Mesothelial cell of epicardium (in vitro differentiated cells): ENCODE data around the gene RBFOX1. TPM values are rescaled to one million over a fixed set of nuclear protein-coding genes. Genes with fewer than 3 reads are reported as not detected.

ENCODE experiments used
- DNase-seq, 2 experiments: peaks; one replicate each; pipeline ENCODE4 v3.0.0; 2021; ENCODE audit warnings: low spot score in 2 of 2; ENCODE audit not compliant: unreplicated experiment in 2 of 2
- H3K27ac Mint-ChIP-seq: 2 replicates; pipeline ENCODE4 v1.8.0; 2021; ENCODE audit warnings: mixed read lengths
- H3K27me3 Mint-ChIP-seq: 2 replicates; pipeline ENCODE4 v1.8.0; 2021; ENCODE audit warnings: low read depth, mixed read lengths
- H3K36me3 Mint-ChIP-seq: 2 replicates; pipeline ENCODE4 v1.8.0; 2021; ENCODE audit warnings: mixed read lengths
- H3K4me1 Mint-ChIP-seq: 2 replicates; pipeline ENCODE4 v1.8.0; 2021; ENCODE audit warnings: mixed read lengths
- H3K4me3 Mint-ChIP-seq: 2 replicates; pipeline ENCODE4 v1.8.0; 2021; ENCODE audit warnings: mild to moderate bottlenecking, moderate library complexity, mixed read lengths
- H3K9me3 Mint-ChIP-seq: 2 replicates; pipeline ENCODE4 v1.8.0; 2021; ENCODE audit warnings: mixed read lengths
- CTCF ChIP-seq: fragments of 200-600 bp; sonication (generic); IDR thresholded peaks from one replicate; pipeline ENCODE4 v1.5.0; 2021; ENCODE audit warnings: antibody characterized with exemption; ENCODE audit not compliant: unreplicated experiment
- total RNA-seq: library from RNA; stranded (reverse); gene quantifications from 3 replicates; pipeline ENCODE4 v1.2.1, GENCODE V29; 2021

RBFOX1 gene
- total RNA-seq, 1 donor from 2014 or later: 0.67 TPM

GRCh38 chr16:7366041-7366440 is 33.4 kb downstream of the RBFOX1 start:
- no peaks in the 10 kb centered on the region for H3K36me3 Mint-ChIP-seq
- peaks cover 12% of the 10 kb centered on the region for H3K4me1 Mint-ChIP-seq
- H3K9me3 Mint-ChIP-seq: no peaks in the 10 kb centered on the region
- DNase-seq: no peak
- no peaks in the 10 kb centered on the region for H3K27me3 Mint-ChIP-seq
- no peak overlapping the region for H3K27ac Mint-ChIP-seq
- no peak for TF ChIP-seq CTCF
- H3K4me3 Mint-ChIP-seq: no peak overlapping the region

- H3K9me3 Mint-ChIP-seq: no peaks in the 10 kb centered on the region
- no peak for DNase-seq
- no peak for TF ChIP-seq CTCF
- no peaks in the 10 kb centered on the region for H3K27me3 Mint-ChIP-seq
- H3K36me3 Mint-ChIP-seq: no peaks in the 10 kb centered on the region
- H3K27ac Mint-ChIP-seq: no peak overlapping the region
- H3K4me3 Mint-ChIP-seq: no peak overlapping the region
- H3K4me1 Mint-ChIP-seq: peaks cover 12% of the 10 kb centered on the region
Measured at GRCh38 chr16:7366993-7367880, 34.6 kb downstream of the RBFOX1 start.

GRCh38 chr16:7369204-7369603 is 36.6 kb downstream of the RBFOX1 start:
- Mint-ChIP-seq H3K36me3 (no peaks in the 10 kb centered on the region), H3K4me1 (peaks cover 7% of the 10 kb centered on the region), H3K9me3 (no peaks in the 10 kb centered on the region), H3K4me3 (no peak overlapping the region), H3K27me3 (no peaks in the 10 kb centered on the region), H3K27ac (no peak overlapping the region)
- no peak for DNase-seq
- TF ChIP-seq CTCF: no peak

DNA sequence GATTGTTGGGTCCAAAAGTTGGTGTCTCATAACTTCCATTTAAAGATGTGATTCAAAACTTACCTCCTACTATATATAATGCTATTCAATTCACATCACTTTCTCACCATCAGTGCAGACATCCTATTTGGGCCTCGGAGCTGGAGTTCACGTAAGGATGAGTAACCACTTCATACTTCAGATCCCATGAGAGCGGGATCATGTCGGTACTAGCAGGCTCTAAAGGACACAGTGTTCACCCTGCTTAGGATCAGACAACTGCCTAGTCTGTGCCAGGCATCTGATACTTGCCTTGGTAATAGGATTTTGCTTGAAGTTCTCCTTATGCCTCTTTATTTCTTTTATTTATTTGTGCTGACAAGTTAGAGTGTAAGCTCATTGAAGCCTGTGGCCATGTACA is 39.5 kb downstream of the RBFOX1 start:
- Mint-ChIP-seq H3K36me3 (no peaks in the 10 kb centered on the region), H3K27me3 (no peaks in the 10 kb centered on the region), H3K27ac (no peak overlapping the region), H3K4me3 (no peak overlapping the region), H3K9me3 (no peaks in the 10 kb centered on the region), H3K4me1 (peaks cover 15% of the 10 kb centered on the region)
- TF ChIP-seq CTCF: no peak
- DNase-seq: no peak

- Mint-ChIP-seq H3K9me3 (no peaks in the 10 kb centered on the region), H3K27me3 (peaks cover 3% of the 10 kb centered on the region), H3K36me3 (no peaks in the 10 kb centered on the region), H3K27ac (no peak overlapping the region), H3K4me3 (no peak overlapping the region), H3K4me1 (peaks cover 15% of the 10 kb centered on the region)
- no peak for TF ChIP-seq CTCF
- DNase-seq: no peak
Measured at GRCh38 chr16:7373776-7374175, 41.1 kb downstream of the RBFOX1 start.
